Hematopoietic multipotent progenitor cell treated with erythropoietin and hydrocortisone succinate and interleukin-3 and kit ligand, for 8 days (in vitro differentiated cells): Measurements from ENCODE around the gene TTC39B.
"Not testable (repeated sequence)": the region's sequence is repeated elsewhere in the genome, so short reads cannot be mapped to it uniquely, and the experiment has no call there.

Experiments used
- DNase-seq: peaks from one replicate; pipeline ENCODE4 v3.0.0-alpha.2; 2015

TTC39B gene

DNA sequence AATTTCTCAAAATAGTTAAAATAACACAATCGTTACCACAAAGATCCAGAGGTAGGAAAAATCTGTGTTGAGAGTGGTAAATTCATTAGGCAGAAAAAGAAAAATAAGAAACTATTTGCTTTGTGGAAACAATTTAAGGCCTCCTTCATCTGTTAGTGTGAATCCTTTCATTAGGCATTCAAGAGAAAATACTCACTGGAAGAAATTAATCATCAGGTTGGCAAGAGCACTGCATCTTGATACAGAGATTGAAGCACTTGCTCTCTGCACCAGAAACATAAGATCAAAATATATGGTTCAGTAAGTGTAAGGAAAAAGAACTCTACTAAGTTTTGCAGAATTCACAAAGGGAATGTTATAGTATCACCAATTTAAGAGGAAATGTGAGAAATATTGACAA is 44.4 kb downstream of the TTC39B start:
- no peak for DNase-seq

DNA sequence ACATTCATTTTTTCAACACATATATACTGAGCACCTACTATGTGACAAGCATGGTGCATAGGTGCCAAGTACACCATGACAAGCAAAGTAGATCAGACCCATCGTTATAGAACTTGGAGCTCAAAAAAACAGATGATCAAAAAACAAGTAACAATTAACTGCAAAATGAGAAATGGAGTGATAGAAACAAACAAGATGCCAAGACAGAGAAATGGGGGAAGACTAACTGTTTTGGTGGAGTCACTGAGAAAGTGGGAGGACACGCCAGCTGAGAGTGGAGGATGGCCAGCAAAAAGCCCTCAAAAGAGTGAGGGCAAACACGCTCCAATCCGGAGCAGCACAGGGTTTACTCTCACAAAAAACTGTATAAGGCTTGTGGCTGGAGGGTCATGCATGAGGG is 50.6 kb downstream of the TTC39B start:
- no peak for DNase-seq

DNA sequence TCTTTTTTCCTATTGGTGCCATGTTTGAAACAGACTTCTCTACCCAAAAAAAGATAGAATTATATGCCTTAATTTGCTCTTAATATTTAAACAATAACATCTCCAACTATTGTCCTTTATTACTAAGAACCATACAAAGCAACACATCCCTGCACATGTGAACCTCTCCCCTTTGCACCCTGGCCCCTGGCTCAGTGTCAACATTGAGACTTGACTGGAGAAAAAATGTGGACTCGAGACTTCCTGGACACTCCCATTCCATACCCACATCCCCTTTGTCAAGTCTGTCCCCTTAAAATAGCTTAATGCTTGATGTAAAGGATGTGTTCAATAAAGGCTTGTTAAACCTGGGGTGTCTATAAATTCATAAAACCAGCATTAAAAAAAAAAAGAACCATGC is 53.2 kb downstream of the TTC39B start:
- DNase-seq: no peak

DNA sequence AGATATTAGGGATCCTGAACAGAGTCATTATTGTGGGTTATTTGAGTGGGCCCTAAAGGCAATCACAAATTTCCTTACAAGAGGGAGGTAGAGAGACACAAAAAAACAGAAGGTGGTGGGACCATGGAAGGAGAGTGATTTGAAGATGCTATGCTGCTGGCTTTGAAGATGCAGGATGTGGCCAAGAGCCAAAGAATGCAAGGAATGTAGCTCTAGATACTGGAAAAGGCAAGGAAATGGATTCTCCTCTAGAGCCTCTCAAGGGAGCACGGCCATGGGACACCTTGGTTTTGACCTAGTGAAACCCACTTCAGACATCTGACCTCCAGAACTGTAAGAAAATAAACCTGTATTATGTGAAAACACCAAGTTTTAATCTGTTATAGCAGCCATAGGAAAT is 53.8 kb downstream of the TTC39B start:
- no peak for DNase-seq

DNA sequence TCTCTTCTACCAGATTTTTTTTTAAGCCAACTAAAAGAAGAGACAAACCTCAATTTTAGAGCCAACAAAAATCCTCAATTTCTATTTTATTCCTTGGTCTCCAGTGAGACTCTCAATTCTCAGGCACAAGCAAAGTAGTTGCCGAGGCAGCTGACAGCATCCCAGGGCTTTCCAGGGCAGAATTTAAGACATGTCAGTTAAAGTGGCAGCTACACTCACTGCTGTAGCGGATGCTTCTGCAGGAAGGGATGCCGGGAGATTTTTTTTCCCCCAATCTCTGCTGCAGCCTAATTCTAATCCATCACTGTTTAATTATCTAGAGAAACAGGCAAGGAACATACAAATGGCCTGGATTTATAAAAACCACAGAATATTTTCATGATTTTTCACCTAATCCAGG is 57.0 kb downstream of the TTC39B start:
- DNase-seq: no peak

DNA sequence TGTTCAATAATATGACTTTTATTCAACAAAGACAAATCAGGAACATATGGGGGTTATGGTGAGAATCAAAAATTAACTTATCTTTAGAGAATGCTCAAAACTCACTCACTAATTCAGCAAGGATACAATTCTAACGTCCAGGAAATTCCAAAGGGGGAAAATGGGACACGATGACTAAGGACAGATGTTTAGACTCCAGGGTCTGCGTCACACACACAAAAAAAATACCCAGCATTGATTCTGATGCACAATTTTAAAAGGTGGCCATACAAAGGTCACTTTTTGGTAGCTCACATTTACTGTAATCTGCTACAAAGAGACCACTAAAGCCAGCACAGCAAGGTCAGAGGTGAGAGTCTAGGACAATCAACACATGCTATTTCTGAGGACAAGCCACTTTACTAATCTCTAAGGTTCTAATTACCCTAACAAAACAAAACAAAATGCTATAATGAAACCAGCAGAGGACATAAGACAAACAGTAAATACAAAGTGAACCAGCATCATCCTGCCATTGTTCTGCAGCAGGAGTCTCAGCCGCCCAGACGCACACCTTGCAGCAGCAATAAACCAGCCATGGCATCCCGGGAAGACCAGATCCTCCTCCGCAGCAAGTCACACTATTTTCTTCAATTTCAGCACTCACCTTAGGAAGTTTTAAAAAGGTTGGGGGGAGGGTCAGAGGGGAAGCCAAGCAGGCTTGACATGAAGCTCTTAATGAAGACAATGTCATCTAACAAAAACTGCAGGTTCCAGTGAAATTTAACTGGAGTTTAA is 57.8 kb downstream of the TTC39B start:
- no peak for DNase-seq

DNA sequence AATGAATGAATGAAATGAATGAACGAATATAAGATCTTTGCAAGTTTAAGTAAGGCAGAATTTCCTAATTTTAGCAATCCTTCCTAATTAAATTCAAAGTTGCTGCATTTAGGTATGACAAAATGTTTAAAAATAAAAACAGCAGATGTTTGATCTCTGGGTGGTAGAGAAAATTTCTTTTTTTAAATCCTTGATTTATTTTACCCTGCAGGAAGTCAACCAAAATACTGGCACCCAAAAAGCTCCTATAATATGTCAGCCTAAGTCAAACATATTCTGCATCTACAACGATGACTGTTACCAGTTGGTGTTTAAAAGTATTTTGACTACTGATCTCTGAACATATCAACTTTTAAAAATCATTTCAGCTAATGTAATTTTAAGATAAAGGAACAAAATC is 58.4 kb downstream of the TTC39B start:
- DNase-seq: no peak

DNA sequence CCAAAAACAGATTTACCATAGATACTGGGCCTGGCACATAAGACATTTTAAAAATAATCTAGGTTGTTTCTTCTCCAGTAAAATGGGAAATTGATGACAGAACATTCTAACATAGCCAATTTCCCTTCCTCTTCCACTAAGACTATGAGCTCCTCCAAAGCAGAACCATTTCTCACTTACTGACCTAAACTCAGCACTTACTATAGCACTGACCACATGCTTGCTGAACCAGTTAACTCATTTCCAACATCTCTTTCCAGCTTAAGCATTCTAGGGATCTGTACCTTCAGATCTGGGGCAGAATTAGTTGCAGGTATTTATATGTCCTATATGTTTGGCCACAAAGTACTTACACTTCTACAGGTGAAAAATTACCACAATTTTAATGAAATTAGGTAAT is 58.9 kb downstream of the TTC39B start:
- DNase-seq: no peak

DNA sequence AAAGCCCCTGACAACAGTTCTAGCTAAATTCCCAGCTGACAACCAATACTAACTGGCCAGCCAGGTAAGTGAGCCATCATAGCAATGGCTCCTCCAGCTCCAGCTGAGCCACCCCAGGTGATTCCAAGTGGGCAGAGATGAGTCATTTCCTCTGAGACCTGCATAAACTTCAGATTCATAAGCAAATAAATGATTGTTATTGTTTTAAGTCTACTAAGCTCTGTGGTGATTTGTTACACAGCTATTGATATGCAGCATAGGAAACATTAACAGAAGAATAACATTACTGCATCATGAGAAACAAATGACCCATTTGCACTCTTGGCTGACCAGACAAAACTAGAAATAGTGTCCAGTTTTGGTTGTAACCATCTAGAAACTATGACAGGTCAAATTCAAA is 60.3 kb downstream of the TTC39B start:
- DNase-seq: no peak

DNA sequence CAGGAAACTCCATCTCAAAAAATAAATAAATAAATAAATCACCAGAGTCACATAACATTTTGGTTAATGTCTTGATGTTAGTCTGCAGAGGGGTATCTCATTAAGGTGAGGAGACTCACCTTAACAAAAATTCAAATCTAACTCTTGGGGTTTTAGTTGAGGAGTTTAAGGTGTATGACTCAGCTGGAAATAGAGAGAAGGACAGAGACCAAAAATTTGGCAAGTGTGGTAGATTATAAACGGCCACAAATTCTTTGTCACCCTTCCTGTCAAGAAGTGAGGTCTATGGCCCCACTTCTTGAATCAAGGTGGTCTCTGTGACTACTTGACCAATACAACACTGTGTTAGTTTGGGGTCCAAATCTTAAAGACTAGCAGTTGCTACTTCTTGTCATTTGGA is 60.8 kb downstream of the TTC39B start:
- no peak for DNase-seq

DNA sequence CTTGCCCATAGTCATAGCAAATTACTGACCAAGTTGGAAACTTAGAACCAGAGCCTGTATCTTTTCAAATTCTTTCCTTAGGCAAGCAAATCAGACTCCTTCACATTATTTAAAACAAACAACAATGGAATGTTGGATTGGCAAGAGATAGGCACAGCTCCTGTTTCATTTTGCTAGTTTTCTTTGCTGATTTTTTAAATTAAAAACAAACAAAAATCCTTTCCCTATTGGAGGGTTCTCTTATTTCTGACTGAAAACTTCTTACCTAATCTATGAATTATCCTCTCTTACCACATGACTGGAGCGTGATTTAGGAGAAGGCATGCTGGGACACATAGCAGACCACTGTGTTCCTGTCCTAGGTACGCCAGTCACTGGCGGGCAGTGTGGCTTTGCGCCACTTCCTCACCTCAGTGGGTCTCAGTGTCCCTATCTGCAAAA is 63.0 kb downstream of the TTC39B start:
- DNase-seq: no peak

DNA sequence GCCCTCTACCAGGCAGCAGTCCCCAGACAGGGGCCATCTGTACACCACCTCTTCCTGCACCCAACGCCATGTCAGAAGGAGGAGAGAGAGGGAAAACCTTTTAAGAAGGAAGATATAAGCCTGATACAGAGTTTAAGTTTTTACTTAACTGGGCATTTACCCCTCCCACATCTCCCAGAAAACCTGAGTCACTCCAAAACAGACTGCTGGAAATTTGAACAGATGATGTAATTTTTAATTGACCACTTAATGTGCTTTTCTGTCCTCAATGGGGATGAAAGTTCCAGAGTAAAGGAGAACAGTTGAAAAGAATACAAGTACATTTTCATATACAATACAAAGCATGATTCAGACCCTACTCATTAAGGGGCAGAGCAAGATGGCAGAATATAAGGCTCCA is 63.9 kb downstream of the TTC39B start:
- DNase-seq: no peak

DNA sequence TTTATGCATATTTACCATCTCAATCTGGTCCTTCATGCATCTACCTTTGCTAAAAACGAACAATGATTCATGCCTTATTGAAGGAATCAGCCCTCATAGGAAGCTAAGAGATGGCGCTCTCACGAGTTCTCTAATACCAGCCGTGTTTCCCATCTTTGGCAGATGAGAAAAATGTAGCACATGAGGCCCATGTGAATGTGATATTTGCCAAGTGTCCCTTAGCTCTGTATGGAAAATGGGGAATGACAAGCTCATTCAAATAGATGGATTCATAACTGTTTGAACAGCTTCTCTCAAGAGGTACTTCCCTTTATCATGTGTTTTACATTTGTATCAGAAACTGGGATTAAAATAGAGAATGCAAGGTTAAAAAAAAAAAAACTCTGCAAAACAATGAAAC is 66.1 kb downstream of the TTC39B start:
- DNase-seq: no peak

DNA sequence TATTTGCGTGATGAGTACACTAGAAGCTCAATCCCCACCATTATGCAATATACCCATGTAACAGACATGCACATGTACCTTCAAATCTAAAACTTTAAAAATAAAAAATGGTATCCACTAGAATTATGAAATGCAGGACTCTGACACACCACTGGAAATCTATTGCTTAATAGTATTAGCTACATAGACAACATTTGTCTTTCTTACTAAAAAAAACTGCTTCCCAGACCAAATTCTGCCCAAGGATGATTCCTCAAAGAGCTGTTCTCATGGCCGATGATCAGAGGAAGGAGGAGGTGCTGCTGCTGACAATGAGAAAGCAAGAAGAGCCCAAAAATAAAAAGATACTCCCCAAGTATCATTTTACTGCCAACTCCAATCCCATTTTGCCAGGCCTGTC is 67.2 kb downstream of the TTC39B start:
- no peak for DNase-seq

DNA sequence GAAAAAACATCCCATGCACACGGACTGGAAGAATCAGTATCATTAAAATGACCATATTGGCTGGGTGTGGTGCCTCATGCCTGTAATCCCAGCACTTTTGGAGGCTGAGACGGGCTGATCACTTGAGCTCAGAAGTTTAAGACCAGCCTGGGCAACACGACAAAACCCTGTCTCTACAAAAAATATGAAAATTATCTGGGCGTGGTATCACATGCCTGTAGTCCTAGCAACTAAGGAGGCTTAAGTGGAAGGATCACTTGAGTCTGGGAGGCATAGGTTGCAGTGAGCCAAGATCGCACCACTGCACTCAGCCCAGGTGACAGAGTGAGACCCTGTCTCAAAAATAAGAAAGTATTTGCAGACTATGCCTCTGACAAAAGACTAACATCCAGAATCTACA is 68.4 kb downstream of the TTC39B start:
- DNase-seq: no peak

DNA sequence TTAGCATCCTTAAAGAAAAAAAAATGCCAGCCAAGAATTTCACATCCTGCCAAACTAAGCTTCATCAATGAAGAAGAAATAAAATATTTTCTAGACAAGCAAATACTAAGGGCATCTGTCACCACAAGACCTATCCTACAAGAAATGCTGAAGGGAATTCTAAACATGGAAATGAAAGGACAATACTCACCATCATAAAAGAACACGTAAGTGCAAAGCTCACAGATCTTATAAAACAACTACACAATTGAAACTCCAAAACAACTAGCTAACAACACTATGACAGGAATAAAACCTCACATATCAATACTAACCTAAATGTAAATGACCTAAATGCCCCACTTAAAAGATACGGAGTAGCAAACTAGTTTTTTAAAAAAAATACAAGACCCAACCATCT is 71.4 kb downstream of the TTC39B start:
- no peak for DNase-seq

DNA sequence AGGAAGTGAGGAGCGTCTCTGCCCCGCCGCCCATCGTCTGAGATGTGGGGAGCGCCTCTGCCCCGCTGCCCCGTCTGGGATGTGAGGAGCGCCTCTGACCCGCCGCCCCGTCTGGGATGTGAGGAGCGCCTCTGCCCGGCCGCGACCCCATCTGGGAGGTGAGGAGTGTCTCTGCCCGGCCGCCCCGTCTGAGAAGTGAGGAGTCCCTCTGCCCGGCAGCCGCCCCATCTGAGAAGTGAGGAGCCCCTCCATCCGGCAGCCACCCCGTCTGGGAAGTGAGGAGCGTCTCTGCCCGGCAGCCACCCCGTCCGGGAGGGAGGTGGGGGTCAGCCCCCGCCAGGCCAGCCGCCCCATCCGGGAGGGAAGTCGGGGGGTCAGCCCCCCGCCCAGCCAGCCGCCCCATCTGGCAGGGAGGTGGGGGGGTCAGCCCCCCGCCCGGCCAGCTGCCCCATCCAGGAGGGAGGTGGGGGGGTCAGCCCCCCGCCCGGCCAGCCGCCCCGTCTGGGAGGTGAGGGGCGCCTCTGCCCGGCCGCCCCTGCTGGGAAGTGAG is 73.0 kb downstream of the TTC39B start:
- DNase-seq: not testable (repeated sequence)

DNA sequence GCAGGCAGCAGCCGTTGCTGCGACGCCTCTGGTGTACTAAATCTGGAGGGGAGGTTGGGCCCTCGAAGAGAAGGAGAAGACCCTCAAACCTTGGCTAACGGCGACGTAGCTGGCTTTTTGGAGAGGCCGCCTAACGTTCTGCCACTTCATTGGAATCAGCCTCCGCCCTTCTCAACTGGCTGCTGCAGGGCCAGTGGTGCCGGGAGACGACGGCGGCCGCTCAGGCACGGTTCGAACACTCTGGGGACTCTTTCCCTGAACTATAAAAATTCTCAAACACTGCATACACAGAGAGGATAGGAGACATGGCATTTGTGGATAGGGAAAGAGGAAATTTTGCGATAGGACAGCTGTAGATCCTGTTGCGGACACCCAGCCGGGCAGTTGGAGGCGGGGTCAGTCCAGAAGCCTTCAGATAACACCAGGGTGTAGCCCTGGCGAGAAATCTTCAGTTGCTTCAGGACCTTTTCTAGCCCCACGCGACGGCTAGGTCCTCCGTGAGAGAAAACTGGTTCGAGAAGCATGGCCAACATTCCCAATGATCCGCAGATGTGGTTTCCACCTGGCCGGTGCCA is 74.2 kb downstream of the TTC39B start:
- DNase-seq: not testable (repeated sequence)

DNA sequence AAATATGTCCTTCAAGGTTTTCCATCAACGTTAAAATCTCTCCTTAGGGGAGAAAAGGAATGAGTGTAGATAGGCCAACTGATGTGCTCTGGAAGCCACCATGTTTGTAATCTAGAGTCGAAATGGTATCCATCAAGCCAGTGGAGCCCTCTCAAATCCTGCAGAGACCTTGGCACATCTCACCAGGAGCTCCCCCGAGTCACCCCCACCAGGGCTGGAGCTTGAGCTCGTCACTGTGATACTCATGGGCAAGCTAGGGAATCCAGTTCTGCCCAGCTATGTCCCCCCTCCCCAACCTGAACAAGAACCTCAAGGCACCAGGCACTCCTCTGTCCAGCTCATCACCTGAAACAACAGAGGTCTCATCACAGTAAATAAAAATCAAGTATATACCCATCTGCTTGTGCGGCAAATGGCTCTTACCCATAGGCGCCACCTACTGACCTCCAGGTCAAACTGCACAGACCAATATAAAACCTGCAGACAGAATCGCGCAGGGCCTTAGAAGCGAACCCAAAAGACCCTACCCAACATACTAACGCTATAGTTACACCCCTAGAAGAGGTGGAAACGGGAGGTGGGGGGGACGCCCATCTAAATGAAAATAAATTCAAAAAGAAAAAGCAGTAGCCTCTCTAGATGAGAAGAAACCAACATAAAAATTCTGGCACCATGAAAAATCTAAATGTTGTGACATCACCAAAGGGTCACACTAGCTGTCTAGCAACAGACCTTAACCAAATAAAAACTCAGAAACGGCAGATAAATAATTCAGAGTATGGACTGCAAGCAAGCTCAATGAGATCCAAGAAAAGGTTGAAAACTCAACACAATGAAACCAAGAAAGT is 75.0 kb downstream of the TTC39B start:
- peak; percentile 43 for DNase-seq

DNA sequence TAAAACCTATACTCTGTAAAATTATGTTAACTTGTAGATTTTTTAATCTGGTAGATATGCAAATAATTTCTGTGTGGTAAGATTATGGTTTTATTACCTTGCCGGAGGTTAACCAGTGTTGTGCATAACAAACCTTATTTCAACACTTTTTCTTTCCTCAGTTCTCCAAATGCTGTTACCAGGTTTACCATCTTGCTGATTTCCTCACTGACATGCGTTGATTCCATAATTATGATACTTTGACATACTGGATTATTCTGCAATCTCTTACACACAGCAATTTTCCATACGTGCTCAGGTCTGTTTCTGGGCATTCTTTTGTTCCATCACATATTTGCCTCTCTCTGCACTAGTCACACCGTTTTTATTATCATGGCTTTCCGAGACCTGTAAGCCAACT is 77.6 kb downstream of the TTC39B start:
- no peak for DNase-seq

DNA sequence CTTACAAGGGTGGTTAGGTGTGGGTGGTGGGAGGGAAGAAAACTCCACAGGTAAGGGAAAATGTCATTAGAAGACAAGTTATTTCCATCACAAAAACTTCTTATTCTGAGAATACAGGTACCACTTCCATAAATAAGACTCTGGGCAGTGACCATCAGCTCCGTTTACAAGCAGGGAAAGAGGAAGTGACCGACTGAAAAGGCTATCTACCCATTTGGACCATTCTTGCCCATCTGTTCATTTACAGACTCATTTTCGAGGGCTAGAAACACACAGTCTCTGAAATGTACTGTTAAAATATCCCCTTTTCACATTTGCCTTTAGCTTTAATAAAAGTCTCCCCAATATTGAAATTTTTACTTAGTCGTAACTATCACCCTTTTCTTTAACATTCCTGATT is 79.5 kb downstream of the TTC39B start:
- DNase-seq: no peak

DNA sequence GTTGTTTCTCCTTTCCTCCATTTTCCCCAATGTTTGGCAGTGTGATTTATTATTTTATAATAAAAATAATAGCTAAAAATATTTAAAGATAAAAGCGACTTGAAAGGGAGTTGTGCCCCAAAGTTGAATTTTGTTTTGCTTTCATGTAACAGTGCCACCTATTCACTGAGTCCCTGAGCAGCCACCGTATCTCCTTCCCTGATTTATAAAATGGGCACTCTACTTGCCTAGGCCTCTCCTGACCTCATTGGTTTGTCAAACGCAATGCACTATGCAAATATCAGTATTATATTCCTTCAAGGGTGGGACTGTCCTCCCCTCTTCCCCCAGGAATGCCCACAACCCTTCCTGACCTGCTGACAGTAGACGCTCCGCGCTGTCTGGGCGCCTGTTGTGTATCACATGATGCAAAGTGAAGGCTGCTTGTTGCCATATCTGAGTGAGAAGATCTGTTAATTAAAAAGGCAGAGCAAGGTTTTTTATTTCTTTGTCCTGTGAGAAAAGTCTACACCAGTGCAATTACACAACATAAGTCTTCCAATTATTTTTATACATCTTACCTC is 81.4 kb downstream of the TTC39B start:
- no peak for DNase-seq

DNA sequence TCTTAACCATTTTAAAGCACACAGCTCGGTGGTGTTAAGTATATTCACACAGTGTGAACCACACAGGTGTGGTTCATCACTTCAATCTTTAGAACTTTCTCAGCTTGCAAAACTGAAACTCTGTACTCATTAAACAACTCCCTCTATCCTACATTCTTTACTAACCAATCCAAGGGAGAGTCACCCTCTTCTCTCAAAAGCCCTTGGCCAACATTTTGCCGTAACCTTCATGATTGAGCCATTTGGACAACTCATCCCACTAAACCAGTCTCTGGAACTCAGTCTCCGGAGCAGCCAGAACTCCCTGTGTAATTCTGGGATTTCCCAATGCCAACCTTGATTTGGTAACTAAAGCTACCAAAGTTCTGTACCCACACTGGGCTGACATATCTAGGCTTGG is 84.7 kb downstream of the TTC39B start:
- no peak for DNase-seq
